HepG2 (cell line): ENCODE data around the gene CELF5. TPM values are rescaled to one million over a fixed set of nuclear protein-coding genes. Genes with fewer than 3 reads are reported as not detected.
A peak's percentile ranks its signal among the peaks of the same experiment; 100 is the strongest.

Source experiments
- CC2D1A ChIP-seq: sonication (generic); formaldehyde crosslinking; IDR thresholded peaks from 2 replicates; pipeline ENCODE4 v1.8.1; 2023; ENCODE audit warnings: mild to moderate bottlenecking, missing genetic modification reagents
- CREM ChIP-seq, 2 experiments: sonication (generic) in 1 of 2; formaldehyde crosslinking in 1 of 2; IDR thresholded peaks; 2 replicates each; pipeline versions ENCODE4 v1.4.0 to v1.6.1; 2016 to 2020; ENCODE audit warnings: antibody characterized with exemption in 1 of 2, mild to moderate bottlenecking in 1 of 2, missing genetic modification reagents in 1 of 2
- HNF1B ChIP-seq: sonication (generic); formaldehyde crosslinking; IDR thresholded peaks from 2 replicates; pipeline ENCODE4 v1.5.1; 2020; ENCODE audit warnings: mild to moderate bottlenecking, moderate library complexity, missing genetic modification reagents
- POGZ ChIP-seq: sonication (generic); formaldehyde crosslinking; IDR thresholded peaks from 2 replicates; pipeline ENCODE4 v1.4.0; 2020; ENCODE audit warnings: mild to moderate bottlenecking, missing genetic modification reagents
- PRPF4 ChIP-seq: fragments of 200-400 bp; formaldehyde crosslinking; IDR thresholded peaks from 2 replicates; pipeline ENCODE4 v1.6.1; 2016; ENCODE audit warnings: low read length, low read depth; ENCODE audit not compliant: poor library complexity, severe bottlenecking
- SALL2 ChIP-seq: sonication (generic); formaldehyde crosslinking; IDR thresholded peaks from 2 replicates; pipeline ENCODE4 v1.8.1; 2023; ENCODE audit warnings: mild to moderate bottlenecking, missing genetic modification reagents, inconsistent platforms
- SMAD1 ChIP-seq: sonication (generic); formaldehyde crosslinking; IDR thresholded peaks from 2 replicates; pipeline ENCODE4 v1.4.0; 2020; ENCODE audit warnings: missing genetic modification reagents, low read depth, mild to moderate bottlenecking, borderline replicate concordance
- XBP1 ChIP-seq: sonication (generic); formaldehyde crosslinking; IDR thresholded peaks from 2 replicates; pipeline ENCODE4 v1.5.0; 2020; ENCODE audit warnings: missing genetic modification reagents
- ZC3H13 ChIP-seq: sonication (generic); formaldehyde crosslinking; IDR thresholded peaks from 2 replicates; pipeline ENCODE4 v1.8.1; 2023; ENCODE audit warnings: mild to moderate bottlenecking, missing genetic modification reagents, moderate library complexity
- ZFX ChIP-seq: sonication (generic); formaldehyde crosslinking; IDR thresholded peaks from 2 replicates; pipeline ENCODE4 v1.4.0; 2020; ENCODE audit warnings: mild to moderate bottlenecking, low read depth, missing genetic modification reagents, moderate library complexity
- ZNF205 ChIP-seq: IDR thresholded peaks from 2 replicates; pipeline ENCODE4 v1.6.1; 2018; ENCODE audit warnings: missing biosample characterization, missing genetic modification reagents
- ZNF234 ChIP-seq: sonication (generic); formaldehyde crosslinking; conservative IDR thresholded peaks from 2 replicates; pipeline ENCODE4 v1.5.1; 2020; ENCODE audit warnings: mild to moderate bottlenecking, missing genetic modification reagents
- ZNF407 ChIP-seq: sonication (generic); formaldehyde crosslinking; IDR thresholded peaks from one replicate; pipeline ENCODE4 v1.5.1; 2020; ENCODE audit warnings: mild to moderate bottlenecking, missing genetic modification reagents; ENCODE audit errors: not compliant biosample characterization
- ZNF629 ChIP-seq: sonication (generic); formaldehyde crosslinking; conservative IDR thresholded peaks from 2 replicates; pipeline ENCODE4 v1.5.0; 2020; ENCODE audit warnings: missing genetic modification reagents
- ZNF639 ChIP-seq: conservative IDR thresholded peaks from 2 replicates; pipeline ENCODE4 v1.6.1; 2018; ENCODE audit warnings: missing genetic modification reagents
- ZNF691 ChIP-seq: sonication (generic); formaldehyde crosslinking; IDR thresholded peaks from 2 replicates; pipeline ENCODE4 v1.4.0; 2020; ENCODE audit warnings: missing genetic modification reagents, low read depth, mild to moderate bottlenecking, borderline replicate concordance
- polyA plus RNA-seq, 8 experiments: library from polyadenylated mRNA; depleted of rRNA in 3 of 8; stranded (reverse) in 7 of 8; unstranded in 1 of 8; fragments of >200 nt; fragmentation: Illumina TruSeq in 4 of 8; extraction: Trizol in 4 of 8; gene quantifications; 2 replicates each; pipeline versions ENCODE4 v1.2.1 to v1.2.3, GENCODE V29; 2011 to 2016; ENCODE audit warnings: low read depth in 4 of 8, missing spikeins in 1 of 8, mixed read lengths in 1 of 8; ENCODE audit not compliant: insufficient read depth in 1 of 8
- total RNA-seq, 5 experiments: library from RNA; depleted of rRNA; stranded (reverse); fragments of >200 nt; fragmentation: Illumina TruSeq; extraction: Trizol; gene quantifications; 2 replicates each; pipeline ENCODE4 v1.2.3, GENCODE V29; 2016; ENCODE audit warnings: low read depth in 1 of 5

The CELF5 gene
- total and polyA plus RNA-seq, 2 of the 13 experiments (the other 11 are each of a cell fraction or from before 2014, with no cell fraction given): 0.31 to 0.84 TPM

GRCh38 chr19:3275583-3276340 lies 51.3 kb downstream of the CELF5 start (continued):
- TF ChIP-seq ZNF639 (CRISPR knock-in tag) (no peak), POGZ (CRISPR knock-in tag) (peak; percentile 46; the same call in 1 of the 2 replicates), SMAD1 (peak; percentile 8; the same call in 1 of the 2 replicates), ZNF234 (CRISPR knock-in tag) (no peak), XBP1 (no peak), CC2D1A (CRISPR knock-in tag) (no peak), ZNF629 (CRISPR knock-in tag) (0 out of 2 replicates have a peak, but pooled peaks have one; percentile 21), SALL2 (CRISPR knock-in tag) (peak; percentile 50; the same call in 1 of the 2 replicates), PRPF4 (no peak), ZC3H13 (CRISPR knock-in tag) (no peak; the same call in 1 of the 2 replicates), ZNF691 (CRISPR knock-in tag) (0 out of 2 replicates have a peak, but pooled peaks have one; percentile 24), ZNF205 (CRISPR knock-in tag) (no peak), CREM (IDR thresholded peaks at IDR 0.05) (no peak), CREM (CRISPR knock-in tag; IDR thresholded peaks at IDR 0.05) (no peak), ZFX (CRISPR knock-in tag) (peak; percentile 61; the same call in 1 of the 2 replicates), HNF1B (CRISPR knock-in tag) (0 out of 2 replicates have a peak, but pooled peaks have one; percentile 3), ZNF407 (peak; percentile 53)
